ENCODE results near the gene CCDC121. TPM values are rescaled to one million over a fixed set of nuclear protein-coding genes. Genes with fewer than 3 reads are reported as not detected.
A peak's percentile ranks its signal among the peaks of the same experiment; 100 is the strongest.

CCDC121 gene
- total RNA-seq, 1 donor from 2014 or later: 9.2 TPM

GRCh38 chr2:27667446-27667845 lies 38.6 kb upstream of the CCDC121 start:
- Histone ChIP-seq H4K20me1 (ENCODE audit: low read depth) (no peaks in the 10 kb centered on the region), H3K27ac (no peak overlapping the region), H3K36me3 (peaks cover 14% of the 10 kb centered on the region)

GRCh38 chr2:27664622-27665363 lies 36.0 kb upstream of the CCDC121 start:
- H3K9me3 Mint-ChIP-seq: no peaks in the 10 kb centered on the region
- H2AFZ ChIP-seq (replicated peaks): peak overlapping the region; percentile 100
- H3K9ac ChIP-seq: peak overlapping the region; percentile 85
- peaks cover 2% of the 10 kb centered on the region for H3K27me3 Mint-ChIP-seq (ENCODE audit: insufficient read depth, low read depth)
- H3K4me1 ChIP-seq: peaks cover 11% of the 10 kb centered on the region
- H3K9me3 ChIP-seq (ENCODE audit: low read depth): no peaks in the 10 kb centered on the region
- peaks cover 18% of the 10 kb centered on the region for H3K4me1 Mint-ChIP-seq
- peak overlapping the region; percentile 51 for H3K27ac Mint-ChIP-seq
- peak overlapping the region; percentile 87 for H3K4me3 ChIP-seq
- no peaks in the 10 kb centered on the region for H3K27me3 ChIP-seq
- H3K36me3 Mint-ChIP-seq: peaks cover 11% of the 10 kb centered on the region
- peaks cover 5% of the 10 kb centered on the region for H3K36me3 ChIP-seq
- peak overlapping the region; percentile 85 for H3K4me2 ChIP-seq
- H3K79me2 ChIP-seq (ENCODE audit: low read depth): peaks cover 37% of the 10 kb centered on the region
- H3F3A ChIP-seq (ENCODE audit: low read depth): no peaks in the 10 kb centered on the region
- H4K20me1 ChIP-seq (ENCODE audit: low read depth): no peaks in the 10 kb centered on the region
- no peak for TF ChIP-seq EZH2 (IDR thresholded peaks at IDR 0.05)
- no peak for TF ChIP-seq CTCF (IDR thresholded peaks at IDR 0.05)
- no peak for TF ChIP-seq EZH2phosphoT487 (IDR thresholded peaks at IDR 0.05)
- H3K4me3 Mint-ChIP-seq: peak overlapping the region; percentile 100
- H3K27ac ChIP-seq: no peak overlapping the region
- no peak for DNase-seq (ENCODE audit: low spot score)

More at GRCh38 chr2:27667446-27667845, 38.6 kb upstream of the CCDC121 start:
- no peak overlapping the region for H3K27ac Mint-ChIP-seq
- H3K4me3 Mint-ChIP-seq: no peak overlapping the region
- peaks cover 5% of the 10 kb centered on the region for H3K36me3 Mint-ChIP-seq
- Histone ChIP-seq H3K4me1 (peaks cover 10% of the 10 kb centered on the region), H3K4me2 (no peak overlapping the region), H3K9ac (no peak overlapping the region), H3K9me3 (ENCODE audit: low read depth) (no peaks in the 10 kb centered on the region), H3K79me2 (ENCODE audit: low read depth) (peaks cover 30% of the 10 kb centered on the region), H2AFZ (replicated peaks) (no peak overlapping the region), H3K27me3 (no peaks in the 10 kb centered on the region), H3F3A (ENCODE audit: low read depth) (no peaks in the 10 kb centered on the region), H3K4me3 (no peak overlapping the region)
- peaks cover 16% of the 10 kb centered on the region for H3K4me1 Mint-ChIP-seq
- DNase-seq (ENCODE audit: low spot score): no peak
- TF ChIP-seq CTCF (IDR thresholded peaks at IDR 0.05): no peak
- no peak for TF ChIP-seq EZH2phosphoT487 (IDR thresholded peaks at IDR 0.05)
- no peak for TF ChIP-seq EZH2 (IDR thresholded peaks at IDR 0.05)
- peaks cover 4% of the 10 kb centered on the region for H3K27me3 Mint-ChIP-seq (ENCODE audit: insufficient read depth, low read depth)
- H3K9me3 Mint-ChIP-seq: no peaks in the 10 kb centered on the region

- no peaks in the 10 kb centered on the region for H4K20me1 ChIP-seq (ENCODE audit: low read depth)
- no peaks in the 10 kb centered on the region for H3K27me3 ChIP-seq
- peak overlapping the region; percentile 87 for H3K4me3 ChIP-seq
- no peak overlapping the region for H3K27ac ChIP-seq
- TF ChIP-seq CTCF (IDR thresholded peaks at IDR 0.05): no peak
- Mint-ChIP-seq H3K9me3 (no peaks in the 10 kb centered on the region), H3K27ac (peak overlapping the region; percentile 51), H3K4me1 (peaks cover 18% of the 10 kb centered on the region), H3K4me3 (peak overlapping the region; percentile 100), H3K27me3 (ENCODE audit: insufficient read depth, low read depth) (peaks cover 2% of the 10 kb centered on the region), H3K36me3 (peaks cover 15% of the 10 kb centered on the region)
- peak overlapping the region; percentile 85 for H3K4me2 ChIP-seq
- H3K79me2 ChIP-seq (ENCODE audit: low read depth): peaks cover 37% of the 10 kb centered on the region
- peak overlapping the region; percentile 85 for H3K9ac ChIP-seq
- H3F3A ChIP-seq (ENCODE audit: low read depth): no peaks in the 10 kb centered on the region
- no peak for DNase-seq (ENCODE audit: low spot score)
- no peaks in the 10 kb centered on the region for H3K9me3 ChIP-seq (ENCODE audit: low read depth)
- H3K4me1 ChIP-seq: peaks cover 11% of the 10 kb centered on the region
- peak overlapping the region; percentile 100 for H2AFZ ChIP-seq (replicated peaks)
- peaks cover 11% of the 10 kb centered on the region for H3K36me3 ChIP-seq
Observed at GRCh38 chr2:27664154-27664574, 35.4 kb upstream of the CCDC121 start.
